DMS53 treated with DMSO at 0.1 percent for 48 hours (cell line): ENCODE results near the gene EGFR.

Source experiments
- DNase-seq: peaks from one replicate; lab custom pipeline; 2025; ENCODE audit not compliant: unreplicated experiment; lab: John Stamatoyannopoulos, UW

EGFR gene

DNA sequence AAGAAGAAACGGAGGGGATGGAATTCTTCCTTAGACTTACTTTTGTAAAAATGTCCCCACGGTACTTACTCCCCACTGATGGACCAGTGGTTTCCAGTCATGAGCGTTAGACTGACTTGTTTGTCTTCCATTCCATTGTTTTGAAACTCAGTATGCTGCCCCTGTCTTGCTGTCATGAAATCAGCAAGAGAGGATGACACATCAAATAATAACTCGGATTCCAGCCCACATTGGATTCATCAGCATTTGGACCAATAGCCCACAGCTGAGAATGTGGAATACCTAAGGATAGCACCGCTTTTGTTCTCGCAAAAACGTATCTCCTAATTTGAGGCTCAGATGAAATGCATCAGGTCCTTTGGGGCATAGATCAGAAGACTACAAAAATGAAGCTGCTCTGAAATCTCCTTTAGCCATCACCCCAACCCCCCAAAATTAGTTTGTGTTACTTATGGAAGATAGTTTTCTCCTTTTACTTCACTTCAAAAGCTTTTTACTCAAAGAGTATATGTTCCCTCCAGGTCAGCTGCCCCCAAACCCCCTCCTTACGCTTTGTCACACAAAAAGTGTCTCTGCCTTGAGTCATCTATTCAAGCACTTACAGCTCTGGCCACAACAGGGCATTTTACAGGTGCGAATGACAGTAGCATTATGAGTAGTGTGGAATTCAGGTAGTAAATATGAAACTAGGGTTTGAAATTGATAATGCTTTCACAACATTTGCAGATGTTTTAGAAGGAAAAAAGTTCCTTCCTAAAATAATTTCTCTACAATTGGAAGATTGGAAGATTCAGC, 187.6 kb downstream of the EGFR start:
- no peak for DNase-seq

DNA sequence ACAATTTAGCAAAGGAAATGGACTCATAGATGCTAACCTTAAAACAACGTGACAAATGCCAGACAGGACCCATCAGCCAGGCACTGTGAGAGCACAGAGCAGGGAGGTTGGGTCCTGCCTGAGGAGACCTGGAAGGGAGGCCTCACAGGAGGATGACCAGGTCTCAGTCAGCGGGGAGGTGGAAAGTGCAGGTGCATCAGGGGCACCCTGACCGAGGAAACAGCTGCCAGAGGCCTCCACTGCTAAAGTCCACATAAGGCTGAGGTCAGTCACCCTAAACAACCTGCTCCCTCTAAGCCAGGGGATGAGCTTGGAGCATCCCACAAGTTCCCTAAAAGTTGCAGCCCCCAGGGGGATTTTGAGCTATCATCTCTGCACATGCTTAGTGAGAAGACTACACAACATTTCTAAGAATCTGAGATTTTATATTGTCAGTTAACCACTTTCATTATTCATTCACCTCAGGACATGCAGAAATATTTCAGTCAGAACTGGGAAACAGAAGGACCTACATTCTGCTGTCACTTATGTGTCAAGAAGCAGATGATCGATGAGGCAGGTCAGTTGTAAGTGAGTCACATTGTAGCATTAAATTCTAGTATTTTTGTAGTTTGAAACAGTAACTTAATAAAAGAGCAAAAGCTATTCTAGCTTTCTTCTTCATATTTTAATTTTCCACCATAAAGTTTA, 188.8 kb downstream of the EGFR start:
- no peak for DNase-seq

GRCh38 chr7:55209366-55209765, 190.5 kb downstream of the EGFR start:
- DNase-seq, result no peak

DNA sequence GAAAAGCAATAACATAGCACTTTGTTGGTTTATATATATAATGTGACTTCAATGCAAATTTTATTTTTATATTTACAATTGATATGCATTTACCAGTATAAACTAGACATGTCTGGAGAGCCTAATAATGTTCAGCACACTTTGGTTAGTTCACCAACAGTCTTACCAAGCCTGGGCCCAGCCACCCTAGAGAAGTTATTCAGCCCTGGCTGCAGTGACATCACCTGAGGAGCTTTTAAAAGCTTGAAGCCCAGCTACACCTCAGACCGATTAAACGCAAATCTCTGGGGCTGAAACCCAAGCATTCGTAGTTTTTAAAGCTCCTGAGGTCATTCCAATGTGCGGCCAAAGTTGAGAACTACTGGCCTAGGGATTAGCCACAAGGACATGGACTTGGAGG, 191.4 kb downstream of the EGFR start:
- no peak for DNase-seq

DNA sequence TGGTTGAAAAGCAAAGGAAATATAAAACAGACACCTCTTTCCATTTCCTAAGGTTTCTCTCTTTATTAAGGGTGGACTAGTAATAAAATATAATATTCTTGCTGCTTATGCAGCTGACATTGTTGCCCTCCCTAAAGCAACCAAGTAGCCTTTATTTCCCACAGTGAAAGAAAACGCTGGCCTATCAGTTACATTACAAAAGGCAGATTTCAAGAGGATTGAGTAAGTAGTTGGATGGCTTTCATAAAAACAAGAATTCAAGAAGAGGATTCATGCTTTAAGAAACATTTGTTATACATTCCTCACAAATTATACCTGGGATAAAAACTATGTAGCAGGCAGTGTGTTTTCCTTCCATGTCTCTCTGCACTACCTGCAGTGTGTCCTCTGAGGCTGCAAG, 191.9 kb downstream of the EGFR start:
- no peak for DNase-seq

DNA sequence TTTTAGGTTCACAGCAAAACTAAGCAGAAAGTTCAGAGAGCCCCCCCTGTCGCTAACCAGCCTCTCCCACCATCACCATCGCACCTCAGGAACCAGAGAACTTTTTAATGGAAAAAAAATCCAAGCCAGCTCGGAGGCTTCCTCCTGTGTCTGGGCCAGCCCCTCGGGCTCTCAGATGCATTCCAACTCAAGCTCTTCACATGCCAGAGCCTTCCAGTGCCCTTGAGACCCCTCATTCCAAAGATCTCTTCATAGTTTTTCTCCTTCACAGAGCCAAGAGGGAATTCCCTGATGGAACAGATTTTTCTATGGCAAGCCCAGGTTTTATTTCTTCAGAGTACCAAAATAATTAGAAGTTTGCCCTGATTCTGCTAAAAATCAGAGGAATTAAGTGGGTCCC, 192.9 kb downstream of the EGFR start:
- no peak for DNase-seq

DNA sequence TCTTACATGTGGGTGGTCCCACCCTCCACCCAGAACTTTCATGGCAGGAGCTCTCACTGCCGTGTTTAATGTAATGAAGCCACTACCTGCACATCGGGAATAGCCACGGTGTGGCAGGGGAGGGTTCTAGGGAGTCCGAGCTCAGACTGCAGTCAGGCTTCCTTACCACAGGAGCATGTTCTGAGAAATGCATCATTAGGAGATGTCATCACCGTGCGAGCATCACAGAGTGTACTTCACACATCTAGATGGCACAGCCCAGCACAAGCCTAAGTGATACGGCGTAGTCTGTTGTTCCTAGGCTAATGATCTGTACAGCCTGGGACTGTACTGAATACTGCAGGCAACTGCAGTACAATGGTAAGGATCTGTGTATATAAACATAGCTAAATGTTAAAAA, 193.4 kb downstream of the EGFR start:
- no peak for DNase-seq

DNA sequence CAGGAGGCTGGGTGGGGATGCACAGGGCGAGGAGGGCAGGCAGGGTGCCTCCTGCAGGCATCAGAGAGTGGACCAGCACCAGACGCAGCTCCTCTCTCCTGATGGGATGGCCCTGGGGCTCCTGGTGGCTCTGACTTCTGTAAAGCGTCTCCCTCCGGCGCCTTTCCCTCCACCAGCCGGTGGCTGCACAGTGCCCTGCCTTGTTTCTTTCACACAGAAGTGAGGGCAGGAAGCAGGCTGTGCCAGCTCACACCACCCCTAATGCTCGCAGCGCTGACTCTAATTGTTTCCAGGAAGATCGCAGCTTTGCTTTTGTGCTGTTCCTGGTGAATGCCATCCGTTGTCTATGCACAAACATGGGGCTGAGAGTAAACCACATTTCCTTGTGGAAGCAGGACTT, 194.0 kb downstream of the EGFR start:
- DNase-seq, result no peak

DNA sequence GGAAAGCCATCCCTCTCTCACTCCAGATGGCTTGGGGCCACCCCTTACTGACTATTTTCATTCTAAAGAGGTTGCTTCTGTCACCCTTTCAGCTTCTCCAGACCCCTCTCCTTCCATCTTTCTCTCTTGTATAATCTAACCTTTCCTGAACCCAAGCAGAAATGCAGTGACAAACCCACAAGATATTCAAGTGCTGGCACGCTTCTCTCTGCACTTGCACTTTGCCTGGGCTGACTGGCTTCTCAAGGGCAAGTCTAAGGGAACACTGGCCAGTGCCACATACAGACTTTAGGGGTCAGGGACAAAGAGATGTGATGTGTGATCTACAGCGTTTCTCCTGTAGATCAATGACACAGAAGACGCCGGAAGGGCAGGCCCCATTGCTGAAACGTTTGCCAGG, 195.9 kb downstream of the EGFR start:
- no peak for DNase-seq

DNA sequence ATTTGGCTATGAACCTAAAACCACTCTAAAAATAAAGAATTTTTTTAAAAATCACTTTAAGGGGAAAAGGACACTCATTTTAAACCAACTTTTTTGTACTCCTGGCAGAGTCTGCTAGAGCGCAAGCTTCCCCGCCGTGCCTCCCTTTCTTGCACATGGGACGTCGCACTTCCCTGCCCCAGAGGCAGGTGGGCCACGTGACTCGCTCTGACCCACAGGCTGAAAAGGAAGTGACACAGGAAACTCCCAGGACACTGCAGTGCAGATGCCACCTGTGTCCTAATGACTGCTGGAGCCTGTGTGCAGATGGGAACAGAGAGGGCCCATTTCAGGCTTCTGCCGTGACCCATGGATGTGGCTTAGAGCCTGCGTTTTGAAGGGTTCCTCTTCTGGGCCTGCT, 204.2 kb downstream of the EGFR start:
- DNase-seq, result no peak

GRCh38 chr7:55224111-55224510, 205.3 kb downstream of the EGFR start:
- DNase-seq, result no peak

DNA sequence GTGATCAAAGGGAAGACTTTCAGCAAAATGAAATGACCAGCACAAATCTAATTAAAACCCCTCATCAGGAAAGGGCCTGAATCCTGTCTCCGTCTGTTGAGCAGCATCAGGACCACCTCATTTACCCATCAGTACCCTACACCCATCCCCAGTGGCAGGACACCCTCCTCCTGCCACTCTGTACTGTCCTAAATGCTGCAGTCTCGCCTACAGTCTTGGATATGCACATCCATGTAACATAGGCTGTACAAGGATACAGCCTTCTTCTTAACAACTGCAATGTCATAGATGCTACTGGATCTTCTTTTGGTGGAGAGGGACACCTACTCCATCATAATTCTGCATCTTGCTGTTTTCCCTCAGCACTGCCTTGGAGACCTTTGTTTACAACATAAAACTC, 206.0 kb downstream of the EGFR start:
- DNase-seq, result no peak

GRCh38 chr7:55230014-55230413, 211.2 kb downstream of the EGFR start:
- DNase-seq, result no peak

- no peak for DNase-seq
Measured at GRCh38 chr7:55231736-55232280, 213.0 kb downstream of the EGFR start.

GRCh38 chr7:55233001-55233400, 214.2 kb downstream of the EGFR start:
- no peak for DNase-seq

DNA sequence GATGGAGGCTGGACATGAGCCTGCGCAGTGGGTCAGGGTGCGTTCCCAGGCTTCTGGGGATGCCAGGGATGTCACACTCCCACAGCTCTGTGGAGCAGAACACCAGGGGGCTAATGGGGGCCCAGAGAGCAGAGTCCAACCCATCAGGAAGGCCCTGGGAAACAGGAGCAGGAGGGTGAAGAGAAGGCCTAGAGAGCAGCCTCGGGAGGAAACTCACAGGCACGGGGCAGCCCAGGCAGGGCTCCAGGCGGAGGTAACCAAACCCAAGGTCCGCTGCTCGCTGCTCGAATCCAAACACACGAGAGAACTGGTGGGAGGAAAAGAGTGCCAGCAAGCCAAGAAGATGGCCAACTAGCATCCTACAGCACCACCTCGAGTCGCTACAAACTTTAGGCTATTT, 215.6 kb downstream of the EGFR start:
- no peak for DNase-seq

GRCh38 chr7:55235115-55235514, 216.3 kb downstream of the EGFR start:
- DNase-seq, result no peak

DNA sequence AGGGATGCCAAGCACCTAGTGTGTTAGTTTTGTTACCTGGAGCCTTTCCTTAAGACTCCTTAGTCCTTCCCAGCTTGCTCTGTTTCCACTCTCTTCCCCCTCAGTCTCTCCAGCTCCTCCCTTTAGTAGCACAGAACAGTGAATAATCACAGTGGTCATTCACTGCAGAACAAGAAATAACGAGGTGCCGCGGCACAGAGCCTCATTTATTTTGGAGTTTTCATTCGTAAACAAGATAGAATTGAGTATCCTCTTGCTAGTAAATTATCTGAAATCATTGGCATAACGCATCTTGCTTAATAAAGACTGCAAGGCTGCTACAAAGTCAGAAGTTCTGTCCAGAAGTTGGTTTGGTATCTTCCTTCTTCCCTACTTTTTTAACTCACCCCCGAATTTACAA, 217.0 kb downstream of the EGFR start:
- DNase-seq, result no peak

GRCh38 chr7:55236476-55236875, 217.7 kb downstream of the EGFR start:
- DNase-seq, result no peak

DNA sequence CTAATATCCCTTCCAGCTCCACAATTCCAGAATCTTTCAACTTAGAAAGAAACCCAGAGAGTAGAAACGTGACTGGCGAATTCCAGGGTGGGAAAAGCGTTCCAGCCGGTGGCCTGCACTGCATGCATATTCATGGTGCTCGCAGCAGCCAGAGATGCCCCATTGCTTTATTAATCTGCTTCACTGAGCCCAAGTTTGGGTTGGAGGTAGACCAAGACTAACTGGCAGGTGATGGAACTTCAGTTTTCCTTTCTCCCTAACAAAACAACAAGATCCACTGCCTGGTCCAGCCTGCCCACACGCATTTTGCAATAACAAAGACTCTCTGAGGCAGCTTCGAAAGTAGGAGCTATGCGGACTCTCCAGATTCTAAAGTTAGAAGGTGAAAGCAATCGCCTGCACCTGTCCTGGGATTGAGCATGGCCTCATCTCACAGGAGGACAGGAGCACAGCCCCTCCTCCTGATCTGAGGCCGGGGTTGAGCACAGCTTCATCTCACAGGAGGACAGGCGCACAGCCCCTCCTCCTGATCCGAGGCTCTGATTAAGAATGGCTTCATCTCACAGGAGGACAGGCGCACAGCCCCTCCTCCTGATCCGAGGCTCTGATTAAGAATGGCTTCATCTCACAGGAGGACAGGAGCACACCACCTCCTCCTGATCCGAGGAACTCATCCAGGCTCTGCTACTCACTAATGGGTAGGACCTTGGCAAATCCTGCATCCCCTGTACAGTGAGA, 218.5 kb downstream of the EGFR start:
- no peak for DNase-seq

DNA sequence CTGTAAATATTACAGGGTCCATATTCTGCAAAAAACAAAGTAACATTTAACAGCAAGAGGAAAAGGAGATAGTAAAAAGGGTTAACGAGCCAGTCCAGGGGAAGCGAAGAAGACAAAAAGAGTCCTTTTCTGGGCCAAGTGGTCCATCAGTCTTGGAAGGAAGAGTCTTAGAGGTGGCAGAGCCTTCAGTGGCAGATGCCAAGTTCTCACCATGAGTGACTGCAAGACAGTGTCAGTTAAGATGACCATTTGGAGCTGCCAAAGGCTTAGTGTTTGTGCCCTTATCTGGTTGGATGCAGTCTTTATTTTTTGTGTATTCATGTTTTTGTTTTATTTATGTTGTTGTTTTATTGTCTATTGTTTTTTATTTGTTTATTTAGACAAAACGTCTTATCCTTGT, 220.6 kb downstream of the EGFR start:
- DNase-seq, result no peak
